Trophoblast cell (in vitro differentiated cells and primary cell): ENCODE measurements around the gene USH2A.

ENCODE experiments used
- DNase-seq, 2 donors: peaks; one replicate each; pipeline ENCODE4 v3.0.0-alpha.2; 2016
- H2AFZ ChIP-seq: 2 replicates; pipeline ENCODE4 v1.6.1; 2013; ENCODE audit warnings: low read length, moderate library complexity, mild to moderate bottlenecking; ENCODE audit not compliant: insufficient read depth, poor library complexity
- H2AK5ac ChIP-seq: 2 replicates; pipeline ENCODE4 v1.6.1; 2013; ENCODE audit warnings: mild to moderate bottlenecking, low read length
- H2BK120ac ChIP-seq: 2 replicates; pipeline ENCODE4 v1.6.1; 2013; ENCODE audit warnings: low read length, mild to moderate bottlenecking, moderate library complexity; ENCODE audit not compliant: insufficient read depth, poor library complexity
- H2BK12ac ChIP-seq: 2 replicates; pipeline ENCODE4 v1.6.1; 2013; ENCODE audit warnings: mild to moderate bottlenecking, low read length, moderate library complexity
- H2BK5ac ChIP-seq: 2 replicates; pipeline ENCODE4 v1.6.1; 2013; ENCODE audit warnings: low read length, low read depth, moderate library complexity, mild to moderate bottlenecking; ENCODE audit not compliant: poor library complexity
- H3K14ac ChIP-seq: 2 replicates; pipeline ENCODE4 v1.6.1; 2013; ENCODE audit warnings: mild to moderate bottlenecking, low read length
- H3K18ac ChIP-seq: 2 replicates; pipeline ENCODE4 v1.6.1; 2013; ENCODE audit warnings: mild to moderate bottlenecking, low read length
- H3K23ac ChIP-seq: 2 replicates; pipeline ENCODE4 v1.6.1; 2013; ENCODE audit warnings: low read length
- H3K27ac ChIP-seq: 2 replicates; pipeline ENCODE4 v1.5.1; 2013; ENCODE audit warnings: low read depth, mild to moderate bottlenecking, inconsistent platforms, low read length, moderate library complexity
- H3K27me3 ChIP-seq: 2 replicates; pipeline ENCODE4 v1.6.1; 2013; ENCODE audit warnings: inconsistent platforms, mild to moderate bottlenecking, low read length, moderate library complexity; ENCODE audit not compliant: insufficient read depth
- H3K36me3 ChIP-seq, 2 experiments: 1 replicate in 1 of 2; 2 replicates in 1 of 2; pipeline ENCODE4 v1.6.1; 2013; ENCODE audit warnings: low read length in 2 of 2, mild to moderate bottlenecking in 2 of 2, moderate library complexity in 1 of 2; ENCODE audit not compliant: insufficient read depth in 2 of 2, control insufficient read depth in 1 of 2
- H3K4ac ChIP-seq: 2 replicates; pipeline ENCODE4 v1.6.1; 2013; ENCODE audit warnings: low read depth, mild to moderate bottlenecking, low read length, moderate library complexity
- H3K4me1 ChIP-seq, 2 experiments: 1 replicate in 1 of 2; 2 replicates in 1 of 2; pipeline ENCODE4 v1.6.1; 2013; ENCODE audit warnings: low read length in 2 of 2, mild to moderate bottlenecking in 2 of 2, moderate library complexity in 1 of 2; ENCODE audit not compliant: insufficient read depth in 2 of 2, control insufficient read depth in 1 of 2
- H3K4me2 ChIP-seq: 2 replicates; pipeline ENCODE4 v1.6.1; 2013; ENCODE audit warnings: inconsistent platforms, mild to moderate bottlenecking, low read length, moderate library complexity
- H3K4me3 ChIP-seq: 2 replicates; pipeline ENCODE4 v1.5.1; 2013; ENCODE audit warnings: mild to moderate bottlenecking, low read depth, low read length, inconsistent platforms
- H3K79me1 ChIP-seq: one replicate; pipeline ENCODE4 v1.6.1; 2013; ENCODE audit warnings: low read length
- H3K79me2 ChIP-seq: 2 replicates; pipeline ENCODE4 v1.6.1; 2013; ENCODE audit warnings: low read length, mild to moderate bottlenecking; ENCODE audit not compliant: control insufficient read depth, insufficient read depth, poor library complexity
- H3K9ac ChIP-seq: 2 replicates; pipeline ENCODE4 v1.6.1; 2013; ENCODE audit warnings: mild to moderate bottlenecking, low read length
- H3K9me3 ChIP-seq: 2 replicates; pipeline ENCODE4 v1.6.1; 2013; ENCODE audit warnings: low read depth, mild to moderate bottlenecking, control low read depth, inconsistent platforms, low read length; ENCODE audit not compliant: insufficient read depth
- H4K12ac ChIP-seq: 2 replicates; pipeline ENCODE4 v1.6.1; 2013; ENCODE audit warnings: low read depth, mild to moderate bottlenecking, low read length, moderate library complexity
- H4K8ac ChIP-seq: 2 replicates; pipeline ENCODE4 v1.6.1; 2013; ENCODE audit warnings: low read depth, mild to moderate bottlenecking, low read length, moderate library complexity
- H4K91ac ChIP-seq: one replicate; pipeline ENCODE4 v1.6.1; 2013; ENCODE audit warnings: low read depth, mild to moderate bottlenecking, low read length, moderate library complexity
- whole genome bisulfite sequencing: extraction: QIAGEN DNeasy Blood & Tissue Kit; methylation state at CpG from one replicate; pipeline ENCODE4 v1.1.7; 2013; ENCODE audit warnings: missing lambda C conversion rate; ENCODE audit not compliant: insufficient read length, insufficient coverage; ENCODE audit errors: extremely low coverage; 5-methylcytosine and 5-hydroxymethylcytosine counted together

Gene USH2A

DNA sequence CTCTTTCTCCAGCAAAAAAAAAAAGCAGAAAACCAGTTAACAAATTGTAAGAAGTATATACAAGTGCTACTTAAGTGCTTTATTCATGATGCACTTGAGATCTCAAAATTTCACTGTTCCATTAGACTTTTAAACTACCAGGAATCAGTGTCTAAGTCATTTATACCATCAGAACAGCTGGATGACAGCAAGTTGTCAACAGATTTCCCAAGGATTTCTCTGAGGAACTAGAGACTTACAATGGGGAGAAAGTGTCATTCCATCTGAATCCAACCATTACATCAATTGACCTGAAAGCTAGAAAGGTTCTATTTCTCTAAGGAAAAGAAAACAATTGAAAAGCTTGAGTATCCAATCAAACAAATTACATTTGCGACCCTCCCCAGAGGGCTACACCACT lies 43.8 kb downstream of the USH2A start:
- H3K18ac ChIP-seq, result no peak overlapping the region
- H3K27ac ChIP-seq, result no peak overlapping the region
- no peak overlapping the region for H3K4me2 ChIP-seq
- no peaks in the 10 kb centered on the region for H3K4me1 ChIP-seq
- H3K36me3 ChIP-seq, result no peaks in the 10 kb centered on the region
- H3K79me1 ChIP-seq, result no peaks in the 10 kb centered on the region
- no peak overlapping the region for H3K4me3 ChIP-seq
- no peaks in the 10 kb centered on the region for H3K27me3 ChIP-seq
- no peak overlapping the region for H2AK5ac ChIP-seq
- no peak overlapping the region for H4K12ac ChIP-seq
- H4K8ac ChIP-seq, result no peak overlapping the region
- H3K9ac ChIP-seq, result no peak overlapping the region
- H3K14ac ChIP-seq, result no peak overlapping the region
- no peak overlapping the region for H2BK120ac ChIP-seq
- no peak overlapping the region for H2AFZ ChIP-seq
- no peak overlapping the region for H2BK5ac ChIP-seq
- no peak overlapping the region for H3K4ac ChIP-seq
- no CpG with 5 or more reads among the region's 1 CpG for WGBS
- no peaks in the 10 kb centered on the region for H3K9me3 ChIP-seq
- H2BK12ac ChIP-seq, result no peak overlapping the region
- H3K23ac ChIP-seq, result no peak overlapping the region
- H3K79me2 ChIP-seq, result no peaks in the 10 kb centered on the region
- no peak for DNase-seq
- no peak overlapping the region for H4K91ac ChIP-seq

DNA sequence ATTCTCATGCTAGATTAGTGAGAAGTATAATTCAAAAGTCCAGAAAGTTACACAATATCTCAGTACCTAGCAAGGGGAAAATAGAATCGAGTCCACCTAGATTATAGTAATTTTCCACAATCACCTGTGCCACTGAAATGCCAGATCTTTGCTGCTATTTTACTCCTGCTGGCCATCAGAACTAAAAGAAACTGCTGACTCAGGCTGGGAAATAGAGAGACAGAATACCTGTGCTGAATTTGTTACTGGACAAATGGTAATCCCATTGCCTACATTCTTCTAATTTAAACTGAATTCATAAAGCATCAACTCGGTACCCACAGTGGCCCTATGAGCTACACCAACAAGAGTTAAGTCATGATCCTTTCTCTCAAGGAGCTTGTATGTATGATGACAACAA lies 55.0 kb downstream of the USH2A start:
- Histone ChIP-seq H3K79me1 (no peaks in the 10 kb centered on the region), H4K12ac (no peak overlapping the region)
- WGBS, result no CpG with 5 or more reads among the region's 2 CpGs

DNA sequence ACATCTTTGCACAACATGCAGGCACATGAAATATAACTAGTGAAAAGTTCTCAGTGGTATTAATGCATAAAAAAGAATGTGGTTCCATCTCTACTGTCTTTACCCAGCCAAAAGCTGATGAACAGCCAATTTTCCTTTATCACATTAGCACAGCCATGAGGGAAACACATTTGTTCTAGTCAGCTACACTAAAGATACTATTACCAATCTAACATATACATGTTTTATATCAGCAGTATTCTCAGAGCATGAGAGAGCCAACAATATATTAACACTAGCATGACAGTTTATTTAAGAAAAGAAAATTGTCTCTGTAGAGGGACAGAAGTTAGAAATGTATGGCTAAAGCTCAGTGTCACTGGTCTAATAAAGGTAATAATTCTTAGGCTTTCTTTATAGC lies 56.3 kb downstream of the USH2A start:
- H3K27ac ChIP-seq, result no peak overlapping the region
- H3K4me1 ChIP-seq, result no peaks in the 10 kb centered on the region
- no peak overlapping the region for H3K14ac ChIP-seq
- H3K9ac ChIP-seq, result no peak overlapping the region
- H3K36me3 ChIP-seq, result no peaks in the 10 kb centered on the region
- H3K79me1 ChIP-seq, result no peaks in the 10 kb centered on the region
- no peak overlapping the region for H2BK5ac ChIP-seq
- H4K12ac ChIP-seq, result no peak overlapping the region
- no peak overlapping the region for H3K18ac ChIP-seq
- H3K79me2 ChIP-seq, result no peaks in the 10 kb centered on the region
- H2BK12ac ChIP-seq, result no peak overlapping the region
- no peak overlapping the region for H4K91ac ChIP-seq
- no peaks in the 10 kb centered on the region for H3K27me3 ChIP-seq
- H2AK5ac ChIP-seq, result no peak overlapping the region
- no peak overlapping the region for H2BK120ac ChIP-seq
- no peak overlapping the region for H4K8ac ChIP-seq
- H3K23ac ChIP-seq, result no peak overlapping the region
- H3K4me2 ChIP-seq, result no peak overlapping the region
- H3K4me3 ChIP-seq, result no peak overlapping the region
- no peak for DNase-seq
- no peak overlapping the region for H2AFZ ChIP-seq
- H3K9me3 ChIP-seq, result no peaks in the 10 kb centered on the region
- no peak overlapping the region for H3K4ac ChIP-seq

More for the DNA sequence above, 55.0 kb downstream of the USH2A start:
- no peaks in the 10 kb centered on the region for H3K36me3 ChIP-seq
- H2BK12ac ChIP-seq, result no peak overlapping the region
- no peak overlapping the region for H2AFZ ChIP-seq
- H3K27me3 ChIP-seq, result no peaks in the 10 kb centered on the region
- H4K8ac ChIP-seq, result no peak overlapping the region
- no peak overlapping the region for H2BK5ac ChIP-seq
- no peak overlapping the region for H4K91ac ChIP-seq
- no peaks in the 10 kb centered on the region for H3K79me2 ChIP-seq
- no peak overlapping the region for H3K27ac ChIP-seq
- H3K4me3 ChIP-seq, result no peak overlapping the region
- no peak overlapping the region for H2BK120ac ChIP-seq
- H3K9me3 ChIP-seq, result no peaks in the 10 kb centered on the region
- H3K18ac ChIP-seq, result no peak overlapping the region
- no peak for DNase-seq
- H3K4ac ChIP-seq, result no peak overlapping the region
- H3K23ac ChIP-seq, result no peak overlapping the region
- H3K4me1 ChIP-seq, result no peaks in the 10 kb centered on the region
- no peak overlapping the region for H2AK5ac ChIP-seq
- H3K4me2 ChIP-seq, result no peak overlapping the region
- H3K14ac ChIP-seq, result no peak overlapping the region
- no peak overlapping the region for H3K9ac ChIP-seq

DNA sequence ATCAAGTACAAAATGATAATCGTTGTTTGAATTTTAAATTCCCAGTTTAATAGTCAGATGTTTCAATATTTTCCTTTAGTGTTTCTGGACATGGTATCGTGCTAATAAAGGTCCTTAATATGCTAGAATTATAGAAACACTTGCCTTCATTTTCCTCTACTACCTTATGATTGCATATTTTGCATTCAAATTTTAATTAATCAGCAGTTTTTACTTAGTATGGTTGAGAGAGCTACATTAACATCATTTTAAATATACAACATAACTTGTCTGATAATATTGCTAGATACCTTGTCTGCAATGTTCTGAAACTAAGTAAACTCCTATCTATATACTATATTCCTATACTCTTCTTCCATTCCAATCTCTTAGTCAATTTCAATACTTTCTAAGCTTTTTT lies 66.3 kb downstream of the USH2A start:
- no peak overlapping the region for H4K8ac ChIP-seq
- H3K4me2 ChIP-seq, result no peak overlapping the region
- no peaks in the 10 kb centered on the region for H3K36me3 ChIP-seq
- no peak overlapping the region for H2AFZ ChIP-seq
- H3K9me3 ChIP-seq, result no peaks in the 10 kb centered on the region
- H2AK5ac ChIP-seq, result no peak overlapping the region
- no peak overlapping the region for H2BK120ac ChIP-seq
- no peak overlapping the region for H3K27ac ChIP-seq
- H4K91ac ChIP-seq, result no peak overlapping the region
- H3K4me3 ChIP-seq, result no peak overlapping the region
- no peaks in the 10 kb centered on the region for H3K27me3 ChIP-seq
- no peak overlapping the region for H3K9ac ChIP-seq
- H3K4me1 ChIP-seq, result no peaks in the 10 kb centered on the region
- WGBS, result no CpG with 5 or more reads among the region's 2 CpGs
- H4K12ac ChIP-seq, result no peak overlapping the region
- H3K14ac ChIP-seq, result no peak overlapping the region
- no peak overlapping the region for H3K18ac ChIP-seq
- no peaks in the 10 kb centered on the region for H3K79me2 ChIP-seq
- no peak overlapping the region for H2BK12ac ChIP-seq
- no peak for DNase-seq
- H3K4ac ChIP-seq, result no peak overlapping the region
- no peak overlapping the region for H3K23ac ChIP-seq
- no peaks in the 10 kb centered on the region for H3K79me1 ChIP-seq
- no peak overlapping the region for H2BK5ac ChIP-seq

GRCh38 chr1:216350186-216350585 lies 73.1 kb downstream of the USH2A start:
- Histone ChIP-seq H3K4me3 (no peak overlapping the region), H3K4ac (no peak overlapping the region), H3K79me1 (no peaks in the 10 kb centered on the region), H2AK5ac (no peak overlapping the region), H3K23ac (no peak overlapping the region), H2BK5ac (no peak overlapping the region), H2AFZ (no peak overlapping the region), H2BK120ac (no peak overlapping the region), H3K9ac (no peak overlapping the region), H4K91ac (no peak overlapping the region), H2BK12ac (no peak overlapping the region), H3K9me3 (no peaks in the 10 kb centered on the region), H3K79me2 (no peaks in the 10 kb centered on the region), H3K27ac (no peak overlapping the region), H3K14ac (no peak overlapping the region), H3K4me2 (no peak overlapping the region), H3K18ac (no peak overlapping the region), H3K36me3 (no peaks in the 10 kb centered on the region), H3K4me1 (no peaks in the 10 kb centered on the region), H4K8ac (no peak overlapping the region), H4K12ac (no peak overlapping the region), H3K27me3 (no peaks in the 10 kb centered on the region)
- DNase-seq, result no peak
- WGBS, result no CpG with 5 or more reads among the region's 1 CpG
